HEK293 (cell line): ENCODE results near the gene IL4I1.

Experiments used
- CTCF ChIA-PET: fragments of 350-600 bp; formaldehyde crosslinking; extraction: SDS; loops from one replicate; lab custom pipeline; 2021; ENCODE audit warnings: antibody characterized with exemption; lab: Yijun Ruan, JAX
- POLR2A ChIA-PET: fragments of 300-600 bp; formaldehyde crosslinking; extraction: SDS; loops from one replicate; lab custom pipeline; 2020; ENCODE audit warnings: antibody characterized with exemption, inconsistent platforms; lab: Yijun Ruan, JAX
- H3K27ac ChIP-seq: fragments of 200-500 bp; sonication (Bioruptor generic); 2 replicates; pipeline ENCODE4 v1.5.1; 2014; ENCODE audit warnings: low read depth, low read length, control low read depth, inconsistent platforms; ENCODE audit errors: extremely low read depth
- H3K36me3 ChIP-seq, 2 experiments: fragments of 200-500 bp in 1 of 2; sonication (Bioruptor generic) in 1 of 2; 1 replicate in 1 of 2; 2 replicates in 1 of 2; pipeline ENCODE4 v1.5.1; 2014 to 2017; ENCODE audit warnings: inconsistent platforms in 2 of 2, low read length in 2 of 2; ENCODE audit not compliant: control insufficient read depth in 2 of 2, insufficient read depth in 1 of 2
- H3K4me1 ChIP-seq: fragments of 200-500 bp; sonication (Bioruptor generic); 2 replicates; pipeline ENCODE4 v1.5.1; 2014; ENCODE audit warnings: mild to moderate bottlenecking, low read length, inconsistent platforms; ENCODE audit not compliant: control insufficient read depth, insufficient read depth
- H3K4me3 ChIP-seq: 2 replicates; pipeline ENCODE4 v1.5.1; 2011; ENCODE audit warnings: low read depth, mild to moderate bottlenecking, control low read depth, low read length, moderate library complexity
- H3K9me3 ChIP-seq: fragments of 200-500 bp; sonication (Bioruptor generic); 2 replicates; pipeline ENCODE4 v1.5.1; 2014; ENCODE audit warnings: low read depth, low read length, inconsistent platforms; ENCODE audit not compliant: control insufficient read depth, insufficient read depth
- ATF2 ChIP-seq: fragments of 450-650 bp; formaldehyde crosslinking; IDR thresholded peaks from 2 replicates; pipeline ENCODE4 v1.5.1; 2016; ENCODE audit warnings: missing biosample characterization, missing genetic modification characterization, low read depth
- RBAK ChIP-seq: fragments of 450-650 bp; formaldehyde crosslinking; IDR thresholded peaks from 2 replicates; pipeline ENCODE4 v1.5.1; 2016; ENCODE audit warnings: missing biosample characterization, missing genetic modification characterization
- ZBTB44 ChIP-seq: fragments of 450-650 bp; IDR thresholded peaks from 2 replicates; pipeline ENCODE4 v1.5.1; 2018; ENCODE audit warnings: missing biosample characterization, mild to moderate bottlenecking, missing genetic modification characterization
- ZBTB49 ChIP-seq: fragments of 450-650 bp; formaldehyde crosslinking; IDR thresholded peaks from 2 replicates; pipeline ENCODE4 v1.5.1; 2016; ENCODE audit warnings: missing biosample characterization, missing genetic modification characterization, low read depth
- ZIC2 ChIP-seq: fragments of 450-650 bp; formaldehyde crosslinking; IDR thresholded peaks from 2 replicates; pipeline ENCODE4 v1.5.1; 2016; ENCODE audit warnings: missing biosample characterization, missing genetic modification characterization
- ZNF138 ChIP-seq: fragments of 450-650 bp; formaldehyde crosslinking; IDR thresholded peaks from 2 replicates; pipeline ENCODE4 v1.5.1; 2016; ENCODE audit warnings: missing biosample characterization, missing genetic modification characterization, borderline replicate concordance
- ZNF146 ChIP-seq: fragments of 450-650 bp; formaldehyde crosslinking; IDR thresholded peaks from 2 replicates; pipeline ENCODE4 v1.5.1; 2016; ENCODE audit warnings: missing biosample characterization, missing genetic modification characterization
- ZNF155 ChIP-seq: fragments of 450-650 bp; formaldehyde crosslinking; IDR thresholded peaks from 2 replicates; pipeline ENCODE4 v1.5.1; 2016; ENCODE audit warnings: missing biosample characterization, missing genetic modification characterization
- ZNF157 ChIP-seq: fragments of 450-650 bp; formaldehyde crosslinking; IDR thresholded peaks from 2 replicates; pipeline ENCODE4 v1.5.1; 2016; ENCODE audit warnings: missing biosample characterization, missing genetic modification characterization
- ZNF266 ChIP-seq: fragments of 450-650 bp; formaldehyde crosslinking; IDR thresholded peaks from 2 replicates; pipeline ENCODE4 v1.5.1; 2016; ENCODE audit warnings: missing biosample characterization, missing genetic modification characterization, low read depth
- ZNF274 ChIP-seq, 2 experiments: fragments of 200-500 bp in 1 of 2; fragments of 450-650 bp in 1 of 2; sonication (Bioruptor generic) in 1 of 2; formaldehyde crosslinking in 1 of 2; IDR thresholded peaks; 2 replicates each; pipeline versions ENCODE4 v1.5.1 to v1.6.1; 2014 to 2016; ENCODE audit warnings: borderline replicate concordance in 1 of 2, inconsistent platforms in 1 of 2, low read length in 1 of 2, missing biosample characterization in 1 of 2, missing genetic modification characterization in 1 of 2
- ZNF335 ChIP-seq: fragments of 450-650 bp; formaldehyde crosslinking; conservative IDR thresholded peaks from 2 replicates; pipeline ENCODE4 v1.5.1; 2016; ENCODE audit warnings: missing biosample characterization, missing genetic modification characterization
- ZNF366 ChIP-seq: fragments of 450-650 bp; formaldehyde crosslinking; conservative IDR thresholded peaks from 2 replicates; pipeline ENCODE4 v1.5.1; 2016; ENCODE audit warnings: missing biosample characterization, missing genetic modification characterization
- ZNF48 ChIP-seq: fragments of 450-650 bp; formaldehyde crosslinking; IDR thresholded peaks from 2 replicates; pipeline ENCODE4 v1.5.1; 2016; ENCODE audit warnings: missing biosample characterization, missing genetic modification characterization
- ZNF548 ChIP-seq: fragments of 450-650 bp; formaldehyde crosslinking; IDR thresholded peaks from 2 replicates; pipeline ENCODE4 v1.5.1; 2016; ENCODE audit warnings: missing biosample characterization, missing genetic modification characterization
- ZNF768 ChIP-seq: fragments of 450-650 bp; formaldehyde crosslinking; IDR thresholded peaks from 2 replicates; pipeline ENCODE4 v1.5.1; 2018; ENCODE audit warnings: missing biosample characterization, mild to moderate bottlenecking, missing genetic modification characterization
- ZNF785 ChIP-seq: fragments of 450-650 bp; formaldehyde crosslinking; IDR thresholded peaks from 2 replicates; pipeline ENCODE4 v1.5.1; 2016; ENCODE audit warnings: missing biosample characterization, missing genetic modification characterization
- ZNF792 ChIP-seq: fragments of 450-650 bp; formaldehyde crosslinking; IDR thresholded peaks from 2 replicates; pipeline ENCODE4 v1.5.1; 2016; ENCODE audit warnings: missing biosample characterization, missing genetic modification characterization
- ZSCAN18 ChIP-seq: fragments of 450-650 bp; formaldehyde crosslinking; IDR thresholded peaks from 2 replicates; pipeline ENCODE4 v1.5.1; 2016; ENCODE audit warnings: missing biosample characterization, missing genetic modification characterization

The IL4I1 gene

GRCh38 chr19:49850487-49851342, 46.0 kb downstream of the IL4I1 start, which contains the start of gene PTOV1 (continued):
- no peak for TF ChIP-seq ZSCAN18 (tag by site-specific recombination)

- peaks cover 0 to 12% of the 10 kb centered on the region in 2 experiments; a peak in 2 of 3 replicates for H3K36me3 ChIP-seq
- CTCF ChIA-PET = interaction anchor here (0.6 to 2.8 kb wide), 11 partner anchors 13 to 280 kb away, joined by 3 to 13 read pairs (median 4); partner anchors contain the start of gene FUZ
- TF ChIP-seq ZNF335 (tag by site-specific recombination) (no peak), ZNF138 (tag by site-specific recombination) (no peak), ZNF274 (IDR thresholded peaks at IDR 0.05; ENCODE audit: low read length) (no peak), ZNF274 (tag by site-specific recombination; IDR thresholded peaks at IDR 0.05; ENCODE audit: borderline replicate concordance) (no peak), ZNF48 (tag by site-specific recombination) (no peak), ZNF266 (tag by site-specific recombination) (no peak), ATF2 (tag by site-specific recombination) (no peak), ZNF548 (tag by site-specific recombination) (no peak), ZNF146 (tag by site-specific recombination) (no peak), ZNF157 (tag by site-specific recombination) (no peak), ZIC2 (tag by site-specific recombination) (no peak), ZNF155 (tag by site-specific recombination) (no peak), ZBTB49 (tag by site-specific recombination) (no peak), ZNF792 (tag by site-specific recombination) (no peak), ZNF785 (tag by site-specific recombination) (no peak), ZNF366 (no peak), ZNF768 (no peak), ZBTB44 (tag by site-specific recombination) (no peak), RBAK (no peak)
- TF ChIP-seq, all 188 proteins: peak for 0
- peak overlapping the region; percentile 99; the same call in 1 of the 2 replicates for H3K27ac ChIP-seq
- H3K4me1 ChIP-seq = peaks cover 17% of the 10 kb centered on the region; the same call in 1 of the 2 replicates
- H3K9me3 ChIP-seq = no peaks in the 10 kb centered on the region
- POLR2A ChIA-PET = interaction anchor here (0.5 to 8.8 kb wide), 17 partner anchors 9 to 354 kb away, joined by 3 to 128 read pairs (median 6); partner anchors contain the start of genes AP2A1, ATF5, FUZ and NUP62
- peak overlapping the region; percentile 76 for H3K4me3 ChIP-seq
Measured at GRCh38 chr19:49850221-49850486, 46.5 kb downstream of the IL4I1 start.
